Measurements from ENCODE around the gene SMC1A. TPM values are rescaled to one million over a fixed set of nuclear protein-coding genes. Genes with fewer than 3 reads are reported as not detected.

Gene SMC1A
- total RNA-seq, 1 donor from 2014 or later: 48.1 TPM

DNA sequence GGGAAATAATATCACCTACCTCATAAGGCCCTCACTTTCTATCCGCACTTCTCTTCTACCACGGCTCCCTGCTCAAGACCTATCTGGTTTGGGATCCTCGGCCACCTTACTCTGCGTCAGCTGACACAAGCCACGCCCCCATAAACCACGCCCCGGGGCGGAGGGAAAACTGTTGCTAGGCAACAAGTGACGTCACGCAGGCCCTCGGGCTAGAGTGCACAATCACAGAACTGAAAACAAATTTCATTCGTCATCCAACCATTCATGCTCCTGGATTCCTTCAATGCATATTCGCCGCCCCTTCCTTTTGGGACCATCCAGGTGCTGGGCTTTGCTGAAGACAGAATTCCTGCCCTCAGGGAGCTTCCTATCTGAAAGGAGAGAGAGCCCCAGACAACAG, 66.3 kb downstream of the SMC1A start:
- Mint-ChIP-seq H3K9me3 (ENCODE audit: unreplicated experiment) (no peaks in the 10 kb centered on the region), H3K4me3 (ENCODE audit: unreplicated experiment) (no peak overlapping the region), H3K4me1 (ENCODE audit: low read depth, unreplicated experiment) (peaks cover 1% of the 10 kb centered on the region), H3K27me3 (ENCODE audit: unreplicated experiment) (no peaks in the 10 kb centered on the region), H3K36me3 (ENCODE audit: unreplicated experiment) (no peaks in the 10 kb centered on the region), H3K27ac (ENCODE audit: unreplicated experiment) (no peak overlapping the region)
- TF ChIP-seq, protein P1, sequence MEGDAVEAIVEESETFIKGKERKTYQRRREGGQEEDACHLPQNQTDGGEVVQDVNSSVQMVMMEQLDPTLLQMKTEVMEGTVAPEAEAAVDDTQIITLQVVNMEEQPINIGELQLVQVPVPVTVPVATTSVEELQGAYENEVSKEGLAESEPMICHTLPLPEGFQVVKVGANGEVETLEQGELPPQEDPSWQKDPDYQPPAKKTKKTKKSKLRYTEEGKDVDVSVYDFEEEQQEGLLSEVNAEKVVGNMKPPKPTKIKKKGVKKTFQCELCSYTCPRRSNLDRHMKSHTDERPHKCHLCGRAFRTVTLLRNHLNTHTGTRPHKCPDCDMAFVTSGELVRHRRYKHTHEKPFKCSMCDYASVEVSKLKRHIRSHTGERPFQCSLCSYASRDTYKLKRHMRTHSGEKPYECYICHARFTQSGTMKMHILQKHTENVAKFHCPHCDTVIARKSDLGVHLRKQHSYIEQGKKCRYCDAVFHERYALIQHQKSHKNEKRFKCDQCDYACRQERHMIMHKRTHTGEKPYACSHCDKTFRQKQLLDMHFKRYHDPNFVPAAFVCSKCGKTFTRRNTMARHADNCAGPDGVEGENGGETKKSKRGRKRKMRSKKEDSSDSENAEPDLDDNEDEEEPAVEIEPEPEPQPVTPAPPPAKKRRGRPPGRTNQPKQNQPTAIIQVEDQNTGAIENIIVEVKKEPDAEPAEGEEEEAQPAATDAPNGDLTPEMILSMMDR (IDR thresholded peaks at IDR 0.05; ENCODE audit: partially characterized antibody, unreplicated experiment): no peak
- peak; percentile 19 for DNase-seq

DNA sequence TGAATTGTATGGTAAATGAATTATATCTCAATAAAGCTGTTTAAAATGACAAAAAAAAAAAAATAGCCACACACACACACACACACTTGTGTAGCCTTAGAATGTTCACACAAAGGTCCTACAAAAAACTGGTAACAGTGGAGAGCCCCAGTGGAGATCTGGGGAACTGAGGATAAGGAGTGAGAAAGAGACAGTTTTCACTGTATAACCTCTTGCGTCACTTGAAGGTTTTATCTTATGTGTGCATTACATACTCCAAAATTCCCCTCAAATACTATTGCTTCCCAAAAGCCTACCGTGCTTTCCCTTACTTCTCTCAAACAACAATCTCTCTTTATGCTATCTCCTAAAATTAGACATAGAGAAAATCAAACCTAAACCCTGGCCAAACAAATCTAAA, 67.8 kb downstream of the SMC1A start:
- peaks cover 1% of the 10 kb centered on the region for H3K4me1 Mint-ChIP-seq (ENCODE audit: low read depth, unreplicated experiment)
- no peaks in the 10 kb centered on the region for H3K36me3 Mint-ChIP-seq (ENCODE audit: unreplicated experiment)
- no peak overlapping the region for H3K4me3 Mint-ChIP-seq (ENCODE audit: unreplicated experiment)
- H3K9me3 Mint-ChIP-seq (ENCODE audit: unreplicated experiment): no peaks in the 10 kb centered on the region
- no peaks in the 10 kb centered on the region for H3K27me3 Mint-ChIP-seq (ENCODE audit: unreplicated experiment)
- TF ChIP-seq, protein P1 (IDR thresholded peaks at IDR 0.05; ENCODE audit: partially characterized antibody, unreplicated experiment): no peak
- no peak for DNase-seq
- no peak overlapping the region for H3K27ac Mint-ChIP-seq (ENCODE audit: unreplicated experiment)

DNA sequence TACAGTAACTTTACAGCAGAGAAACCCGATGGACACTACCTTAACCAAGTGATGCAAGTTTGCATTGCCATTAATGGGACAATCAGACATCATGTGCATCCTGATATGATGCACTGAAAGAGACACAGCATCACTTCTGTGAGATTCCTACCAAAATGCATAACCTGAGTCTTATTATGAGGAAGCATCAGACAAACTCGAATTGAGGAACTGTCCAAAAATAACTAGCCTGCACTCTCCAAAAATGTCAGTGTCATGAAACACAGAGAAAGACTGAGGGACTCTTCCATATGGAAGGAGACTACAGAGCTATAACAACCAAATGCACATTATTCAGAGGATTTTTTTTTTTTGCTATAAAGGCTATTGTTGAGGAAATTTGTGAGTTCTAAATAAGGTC, 74.5 kb downstream of the SMC1A start:
- no peak for DNase-seq
- Mint-ChIP-seq H3K4me3 (ENCODE audit: unreplicated experiment) (no peak overlapping the region), H3K27ac (ENCODE audit: unreplicated experiment) (no peak overlapping the region), H3K27me3 (ENCODE audit: unreplicated experiment) (no peaks in the 10 kb centered on the region), H3K4me1 (ENCODE audit: low read depth, unreplicated experiment) (no peaks in the 10 kb centered on the region), H3K9me3 (ENCODE audit: unreplicated experiment) (peaks cover 1% of the 10 kb centered on the region), H3K36me3 (ENCODE audit: unreplicated experiment) (no peaks in the 10 kb centered on the region)
- TF ChIP-seq, protein P1 (IDR thresholded peaks at IDR 0.05; ENCODE audit: partially characterized antibody, unreplicated experiment): no peak

DNA sequence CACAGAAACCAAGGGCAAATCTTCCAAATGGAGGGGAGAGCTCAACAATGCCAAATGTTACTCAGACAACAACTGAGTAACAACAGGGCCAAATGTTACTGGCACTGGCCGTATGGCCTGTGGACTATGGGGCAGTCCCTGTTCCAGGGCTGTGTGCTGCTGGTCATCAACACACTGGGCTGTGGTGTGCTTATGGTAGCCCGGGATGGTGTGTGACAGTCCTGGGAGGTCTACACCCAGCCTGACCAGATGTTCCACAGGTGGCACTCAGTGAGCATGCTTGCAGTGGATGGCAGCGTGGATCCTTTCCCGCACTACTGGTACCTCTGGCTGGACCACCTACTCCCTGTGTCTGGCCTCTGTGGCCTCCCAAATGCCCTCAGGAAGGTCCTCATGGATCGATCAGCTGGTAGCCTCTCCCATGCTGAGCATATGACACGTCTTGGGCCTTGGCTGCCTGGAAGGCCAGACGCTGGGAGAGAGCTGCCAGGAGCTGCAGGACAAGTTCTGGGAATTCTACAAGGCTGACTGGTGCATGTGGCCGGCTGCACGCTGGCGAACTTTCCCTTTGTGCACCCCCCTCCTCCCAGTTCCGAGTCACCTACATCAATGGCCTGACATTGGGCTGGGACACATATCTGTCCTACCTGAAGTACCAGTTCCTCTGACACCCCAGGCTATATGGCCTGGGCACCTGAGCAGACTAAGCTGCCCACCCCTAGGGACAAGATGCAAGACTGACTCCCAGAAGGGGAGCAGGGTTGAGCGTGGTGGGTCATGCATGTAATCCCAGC, 81.4 kb downstream of the SMC1A start:
- Mint-ChIP-seq H3K36me3 (ENCODE audit: unreplicated experiment) (no peaks in the 10 kb centered on the region), H3K9me3 (ENCODE audit: unreplicated experiment) (no peaks in the 10 kb centered on the region), H3K4me3 (ENCODE audit: unreplicated experiment) (no peak overlapping the region), H3K4me1 (ENCODE audit: low read depth, unreplicated experiment) (no peaks in the 10 kb centered on the region), H3K27me3 (ENCODE audit: unreplicated experiment) (no peaks in the 10 kb centered on the region), H3K27ac (ENCODE audit: unreplicated experiment) (no peak overlapping the region)
- TF ChIP-seq, protein P1 (IDR thresholded peaks at IDR 0.05; ENCODE audit: partially characterized antibody, unreplicated experiment): no peak
- no peak for DNase-seq

DNA sequence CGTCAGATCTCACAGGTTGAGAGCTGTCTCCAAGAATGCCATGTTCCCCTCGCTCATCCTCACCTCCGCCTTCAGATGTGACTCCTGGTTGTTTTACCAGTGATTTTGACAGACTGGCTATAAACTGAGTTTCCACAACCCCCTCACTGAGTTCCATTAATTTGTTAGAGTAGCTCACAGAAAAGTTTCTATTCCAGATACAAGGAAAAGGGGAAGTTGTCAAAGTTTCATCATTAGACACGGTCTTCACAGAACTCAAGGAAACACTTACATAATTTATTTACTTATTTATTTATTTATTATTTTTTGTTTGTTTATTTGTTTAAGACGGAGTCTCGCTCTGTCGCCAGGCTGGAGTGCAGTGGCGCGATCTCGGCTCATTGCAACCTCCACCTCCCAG, 85.4 kb downstream of the SMC1A start:
- Mint-ChIP-seq H3K27me3 (ENCODE audit: unreplicated experiment) (no peaks in the 10 kb centered on the region), H3K27ac (ENCODE audit: unreplicated experiment) (no peak overlapping the region), H3K9me3 (ENCODE audit: unreplicated experiment) (no peaks in the 10 kb centered on the region), H3K4me1 (ENCODE audit: low read depth, unreplicated experiment) (no peaks in the 10 kb centered on the region), H3K36me3 (ENCODE audit: unreplicated experiment) (no peaks in the 10 kb centered on the region), H3K4me3 (ENCODE audit: unreplicated experiment) (no peak overlapping the region)
- TF ChIP-seq, protein P1 (IDR thresholded peaks at IDR 0.05; ENCODE audit: partially characterized antibody, unreplicated experiment): no peak
- no peak for DNase-seq

Data from glutamatergic neuron (in vitro differentiated cells).